Mucosa of stomach (tissue), 1 donor: Measurements from ENCODE around the gene PAX2.

Experiments used
- H3K27me3 ChIP-seq: one replicate; pipeline ENCODE4 v1.7.0; 2013; ENCODE audit warnings: mild to moderate bottlenecking, low read length; ENCODE audit not compliant: control insufficient read depth, insufficient read depth
- H3K36me3 ChIP-seq: one replicate; pipeline ENCODE4 v1.7.0; 2013; ENCODE audit warnings: low read length; ENCODE audit not compliant: control insufficient read depth, insufficient read depth
- H3K4me1 ChIP-seq: one replicate; pipeline ENCODE4 v1.7.0; 2013; ENCODE audit warnings: mild to moderate bottlenecking, low read length; ENCODE audit not compliant: control insufficient read depth, insufficient read depth
- H3K4me3 ChIP-seq: one replicate; pipeline ENCODE4 v1.7.0; 2013; ENCODE audit warnings: low read length
- H3K9ac ChIP-seq: one replicate; pipeline ENCODE4 v1.7.0; 2013; ENCODE audit warnings: mild to moderate bottlenecking, low read length, moderate library complexity
- H3K9me3 ChIP-seq: one replicate; pipeline ENCODE4 v1.7.0; 2013; ENCODE audit warnings: mild to moderate bottlenecking, low read length, moderate library complexity; ENCODE audit not compliant: control insufficient read depth
- donor health status: Pancreatic carcinoma.

The PAX2 gene

DNA sequence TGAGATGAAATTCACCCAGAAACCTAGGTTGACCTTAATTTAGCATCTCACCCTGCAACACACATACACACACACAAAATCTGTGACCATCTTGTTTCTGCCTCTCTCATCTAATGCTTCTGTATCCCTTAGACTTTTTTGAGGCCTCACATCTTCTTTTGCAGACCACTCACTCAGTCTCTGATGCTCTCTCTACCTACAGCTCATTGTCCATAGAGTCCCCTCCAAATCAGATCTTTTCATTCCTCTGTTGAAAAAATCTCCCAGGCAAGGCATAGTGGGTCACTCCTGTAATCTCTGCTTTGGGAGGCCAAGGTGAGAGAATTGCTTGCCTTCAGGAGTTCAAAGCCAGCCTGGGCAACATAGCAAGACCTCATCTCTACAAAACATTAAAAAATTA, 17.6 kb upstream of the PAX2 start:
- Histone ChIP-seq H3K27me3 (peaks cover 91% of the 10 kb centered on the region), H3K9ac (no peak overlapping the region)

DNA sequence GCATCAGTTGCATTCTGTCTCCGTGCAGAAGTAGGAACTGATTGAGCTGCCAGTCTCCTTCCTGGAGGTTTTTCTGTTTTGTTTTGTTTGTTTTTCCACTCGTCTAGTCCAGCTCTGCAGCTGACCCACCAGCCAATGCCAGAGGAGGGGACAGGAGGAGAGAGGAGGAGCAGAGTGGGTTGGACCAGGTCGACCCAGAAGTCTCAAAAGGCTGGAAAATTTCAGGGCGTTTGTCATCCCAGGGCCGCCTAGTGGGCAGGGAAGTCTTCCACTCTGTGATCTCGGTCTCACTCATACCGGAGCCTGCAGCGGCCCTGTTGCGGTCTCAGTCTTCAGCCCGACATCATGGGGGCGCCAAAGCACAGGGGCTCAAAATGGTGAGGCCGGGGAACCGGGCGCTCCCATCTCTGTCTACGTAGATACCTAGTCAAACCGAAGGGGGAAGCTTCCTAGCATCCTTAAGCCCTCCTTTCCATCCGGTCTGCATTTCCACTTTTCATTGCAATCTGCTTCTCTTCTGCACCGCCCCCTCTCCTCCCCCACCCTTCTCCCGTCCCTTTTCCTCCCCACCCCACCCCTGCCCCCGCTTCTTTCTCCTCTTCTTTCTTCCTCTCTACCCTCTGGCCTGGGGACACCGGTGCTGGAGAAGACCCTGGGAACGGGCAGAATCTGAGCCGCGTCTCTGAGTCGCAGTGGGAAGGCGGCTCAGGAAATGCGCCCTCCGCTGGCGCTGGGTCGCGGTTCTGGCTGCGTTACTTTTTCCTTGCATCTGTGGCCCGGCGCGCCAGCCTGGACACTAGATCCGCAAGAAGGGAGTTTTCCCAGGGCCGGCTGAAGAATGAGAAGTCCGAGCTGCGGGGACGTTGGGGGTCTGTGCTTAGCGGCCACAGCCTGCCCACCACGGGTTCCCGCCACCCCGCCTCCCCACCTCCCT, 16.2 kb upstream of the PAX2 start:
- no peaks in the 10 kb centered on the region for H3K9me3 ChIP-seq
- H3K27me3 ChIP-seq = peaks cover 88% of the 10 kb centered on the region
- H3K4me3 ChIP-seq = no peak overlapping the region
- peaks cover 22% of the 10 kb centered on the region for H3K4me1 ChIP-seq
- H3K9ac ChIP-seq = no peak overlapping the region
- H3K36me3 ChIP-seq = no peaks in the 10 kb centered on the region

More for the DNA sequence above, 17.6 kb upstream of the PAX2 start:
- H3K36me3 ChIP-seq = no peaks in the 10 kb centered on the region
- no peaks in the 10 kb centered on the region for H3K9me3 ChIP-seq
- no peak overlapping the region for H3K4me3 ChIP-seq
- peaks cover 22% of the 10 kb centered on the region for H3K4me1 ChIP-seq

DNA sequence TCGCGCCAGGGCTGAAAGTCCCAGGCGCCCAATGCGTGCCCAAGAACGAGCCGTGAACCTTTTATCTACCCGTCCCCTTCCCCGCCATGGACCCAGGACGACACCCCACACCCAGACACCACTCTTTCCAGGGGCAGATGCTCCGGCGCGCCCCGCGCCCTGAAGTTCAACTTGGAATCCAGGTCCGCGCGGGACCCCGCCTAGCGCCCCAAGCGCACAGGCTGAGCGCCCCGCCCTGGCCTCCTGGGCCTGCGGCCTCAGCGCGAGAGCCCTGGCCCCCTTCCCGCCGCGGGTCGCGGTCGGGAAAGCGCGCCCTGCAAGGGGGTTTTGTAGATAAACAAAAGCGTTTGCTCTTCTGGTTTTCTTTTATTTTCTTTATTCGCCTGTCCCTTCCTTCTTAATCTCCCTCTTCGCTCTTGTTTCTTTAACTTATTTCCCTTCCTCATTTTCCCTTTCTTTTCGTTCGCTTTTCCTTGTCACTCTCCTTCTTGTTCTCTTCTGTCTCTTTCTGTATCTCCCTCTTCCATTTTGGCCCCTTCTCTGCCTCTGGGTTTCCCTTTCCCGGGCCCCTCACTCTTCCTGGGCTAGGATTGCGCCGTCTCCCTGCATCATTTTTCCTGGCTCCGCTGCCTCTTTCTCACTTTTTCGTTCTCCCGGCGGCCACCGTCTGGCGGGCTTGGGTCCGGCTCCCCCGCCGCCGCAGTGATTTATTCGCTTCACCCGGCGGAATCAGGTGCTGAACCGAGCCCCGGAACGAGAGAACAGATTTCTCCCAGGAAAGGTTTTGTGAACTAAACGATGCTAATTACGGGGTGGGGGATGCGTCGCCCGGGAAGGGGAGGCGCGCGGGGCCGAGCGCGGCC, 15.3 kb upstream of the PAX2 start:
- Histone ChIP-seq H3K27me3 (peaks cover 88% of the 10 kb centered on the region), H3K9ac (no peak overlapping the region), H3K4me3 (no peak overlapping the region), H3K36me3 (no peaks in the 10 kb centered on the region), H3K4me1 (peaks cover 22% of the 10 kb centered on the region), H3K9me3 (no peaks in the 10 kb centered on the region)

DNA sequence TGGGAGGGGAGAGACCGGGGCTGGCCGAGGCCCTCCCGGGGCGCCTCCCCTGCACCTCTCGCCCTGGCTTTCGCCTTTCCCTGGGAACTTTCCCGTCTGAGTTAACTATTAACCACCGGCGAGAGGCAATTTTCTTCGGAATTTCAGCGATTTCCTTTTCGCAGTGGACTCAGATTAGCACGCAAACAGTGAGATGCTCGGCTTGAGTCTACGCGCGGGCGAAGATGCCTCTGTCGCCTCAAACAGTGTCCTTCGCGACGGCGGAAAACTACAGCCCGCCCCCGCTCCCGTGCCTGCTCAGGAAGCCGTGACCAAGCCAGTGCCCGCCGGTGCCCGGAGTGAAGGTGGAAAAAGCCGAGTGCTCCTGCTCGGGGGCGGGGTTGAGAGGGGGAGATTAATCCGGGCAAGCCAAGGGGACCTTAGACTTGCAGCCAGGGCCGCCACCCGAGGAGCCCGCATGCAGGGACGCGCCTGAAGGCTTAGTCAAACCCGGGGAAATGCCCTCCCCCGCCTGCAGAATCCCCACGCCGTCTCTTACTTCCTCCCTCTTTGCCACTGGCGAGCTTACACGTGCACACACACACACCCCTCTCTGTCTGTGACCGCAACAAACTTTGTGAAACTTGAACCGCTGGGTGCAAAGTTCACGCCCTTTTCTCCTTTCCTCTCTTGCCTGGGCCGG, 14.5 kb upstream of the PAX2 start:
- peaks cover 22% of the 10 kb centered on the region for H3K4me1 ChIP-seq
- H3K4me3 ChIP-seq = no peak overlapping the region
- H3K27me3 ChIP-seq = peaks cover 88% of the 10 kb centered on the region
- no peaks in the 10 kb centered on the region for H3K36me3 ChIP-seq
- no peaks in the 10 kb centered on the region for H3K9me3 ChIP-seq
- H3K9ac ChIP-seq = no peak overlapping the region

DNA sequence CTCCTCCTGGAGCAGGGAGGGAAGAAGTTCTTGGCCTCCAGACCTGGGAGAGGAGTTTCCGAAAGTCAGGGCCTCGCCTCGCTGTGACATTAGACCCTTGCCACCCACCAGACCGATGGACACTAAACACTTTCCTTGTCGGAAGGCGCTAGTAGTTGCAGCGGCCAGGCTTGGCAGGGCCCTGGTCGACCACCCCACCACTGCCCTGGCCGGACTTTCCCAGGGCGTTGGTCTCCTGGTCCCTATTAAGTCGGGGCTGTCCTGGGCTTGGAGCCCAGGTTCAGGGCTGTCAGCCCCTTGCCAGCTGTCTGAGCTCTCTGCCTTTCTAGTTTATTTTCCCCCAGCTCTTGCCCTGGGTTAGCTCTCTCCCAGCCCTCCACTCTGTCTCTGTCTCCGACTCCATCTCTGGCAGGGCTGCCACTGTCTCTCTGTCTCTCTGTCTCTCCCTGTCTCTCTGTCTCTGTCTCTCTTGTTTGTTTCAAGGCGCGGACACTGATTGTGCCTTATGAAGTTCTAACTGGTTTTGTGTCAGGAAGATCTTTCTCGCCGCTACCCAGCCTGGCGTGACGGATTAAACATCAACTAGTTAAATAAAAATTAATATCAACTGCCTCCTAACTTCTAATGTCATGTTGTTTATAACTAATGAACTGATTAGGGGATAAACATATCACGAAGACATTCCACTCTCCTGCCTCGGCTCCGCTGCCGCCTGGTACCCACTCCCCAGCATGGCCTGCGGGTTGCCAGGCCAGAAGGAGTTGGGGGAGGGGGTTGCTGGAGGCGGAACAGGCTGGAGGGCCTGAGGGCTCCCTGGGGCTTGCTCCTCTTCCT, 13.8 kb upstream of the PAX2 start:
- peaks cover 22% of the 10 kb centered on the region for H3K4me1 ChIP-seq
- no peaks in the 10 kb centered on the region for H3K36me3 ChIP-seq
- peaks cover 88% of the 10 kb centered on the region for H3K27me3 ChIP-seq
- no peaks in the 10 kb centered on the region for H3K9me3 ChIP-seq
- H3K4me3 ChIP-seq = no peak overlapping the region
- no peak overlapping the region for H3K9ac ChIP-seq

DNA sequence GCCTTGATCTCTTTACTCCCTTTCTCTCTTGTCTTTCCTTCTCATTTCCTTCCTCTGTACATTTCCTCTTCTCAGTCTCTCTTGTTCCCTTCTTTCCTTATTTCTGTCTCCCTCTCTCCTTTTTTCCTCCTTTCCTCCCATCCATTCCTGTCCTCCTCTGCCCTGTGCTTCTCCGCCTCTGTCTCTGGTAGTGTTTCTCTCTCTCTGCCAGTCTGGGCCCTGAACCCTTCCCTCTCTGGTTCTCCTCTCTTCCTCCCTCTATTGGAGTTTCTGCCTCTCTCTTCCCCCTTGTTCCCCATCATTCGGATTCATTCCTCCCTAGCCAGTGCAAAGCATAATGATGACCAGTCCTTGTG, 13.2 kb upstream of the PAX2 start:
- H3K36me3 ChIP-seq = no peaks in the 10 kb centered on the region
- no peaks in the 10 kb centered on the region for H3K9me3 ChIP-seq
- no peak overlapping the region for H3K9ac ChIP-seq
- peaks cover 22% of the 10 kb centered on the region for H3K4me1 ChIP-seq
- H3K27me3 ChIP-seq = peaks cover 94% of the 10 kb centered on the region
- no peak overlapping the region for H3K4me3 ChIP-seq

DNA sequence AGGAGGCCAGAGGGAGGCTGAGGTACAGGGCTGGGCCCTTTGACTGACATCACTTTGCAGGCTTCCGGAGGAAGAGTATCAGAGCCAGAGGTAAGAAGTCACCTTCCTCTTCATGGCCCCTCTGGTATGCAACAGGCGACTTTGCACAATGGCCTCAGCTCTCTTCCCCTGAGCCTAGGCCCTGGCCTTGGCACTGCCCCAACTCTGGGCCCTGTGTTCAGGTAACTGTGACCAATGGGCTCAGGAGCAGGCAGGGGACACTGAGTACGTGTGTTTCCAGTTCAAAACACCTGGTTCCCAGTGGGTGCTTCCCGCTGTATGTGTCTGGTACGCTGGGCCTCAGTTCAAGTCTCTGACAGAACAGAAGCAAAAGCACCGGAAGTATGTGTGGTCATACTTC, 12.1 kb upstream of the PAX2 start:
- Histone ChIP-seq H3K4me3 (no peak overlapping the region), H3K27me3 (peaks cover 95% of the 10 kb centered on the region), H3K9me3 (no peaks in the 10 kb centered on the region), H3K9ac (no peak overlapping the region), H3K36me3 (no peaks in the 10 kb centered on the region), H3K4me1 (peaks cover 22% of the 10 kb centered on the region)

DNA sequence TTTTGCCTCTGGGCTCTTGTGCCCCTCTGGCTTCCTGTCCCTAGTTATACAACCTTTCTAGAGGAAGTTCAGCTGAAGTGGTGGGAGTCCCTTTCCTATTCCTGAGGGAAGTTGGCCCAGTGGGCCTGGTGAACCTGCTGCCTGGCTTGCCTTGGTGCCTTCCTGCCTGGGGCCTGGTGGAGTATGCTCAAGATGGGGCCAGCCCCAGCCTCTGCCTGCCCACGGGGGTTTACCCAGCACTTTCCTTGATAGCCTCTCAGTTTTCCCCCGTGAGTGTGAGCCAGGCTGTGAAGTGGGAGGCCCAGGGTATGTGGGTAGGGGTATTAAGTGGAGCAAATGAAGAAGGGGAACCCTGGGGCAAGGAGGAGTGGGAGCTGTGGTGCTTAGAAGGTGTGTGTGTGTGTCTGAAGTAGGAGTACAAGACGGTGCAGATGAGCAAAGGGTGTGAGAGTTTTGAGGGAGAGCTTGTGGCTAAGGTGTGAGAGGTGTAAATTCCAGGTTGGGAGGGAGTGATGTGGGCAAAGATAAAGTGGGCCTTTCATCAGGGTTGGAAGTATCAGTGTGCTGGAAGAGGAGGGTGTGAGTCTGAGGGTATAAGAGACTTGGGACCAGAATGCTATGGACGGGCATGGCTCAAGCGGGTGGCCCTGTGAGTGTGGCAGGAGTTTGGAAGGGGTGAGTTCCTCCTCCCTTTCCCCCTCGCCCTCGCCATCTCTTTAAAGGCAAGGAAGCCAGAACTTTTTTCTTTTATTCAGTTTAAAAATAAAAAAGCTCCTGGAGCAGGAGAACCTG, 10.9 kb upstream of the PAX2 start:
- Histone ChIP-seq H3K9ac (no peak overlapping the region), H3K27me3 (peaks cover 95% of the 10 kb centered on the region), H3K4me1 (peaks cover 22% of the 10 kb centered on the region), H3K36me3 (no peaks in the 10 kb centered on the region), H3K9me3 (no peaks in the 10 kb centered on the region), H3K4me3 (no peak overlapping the region)

DNA sequence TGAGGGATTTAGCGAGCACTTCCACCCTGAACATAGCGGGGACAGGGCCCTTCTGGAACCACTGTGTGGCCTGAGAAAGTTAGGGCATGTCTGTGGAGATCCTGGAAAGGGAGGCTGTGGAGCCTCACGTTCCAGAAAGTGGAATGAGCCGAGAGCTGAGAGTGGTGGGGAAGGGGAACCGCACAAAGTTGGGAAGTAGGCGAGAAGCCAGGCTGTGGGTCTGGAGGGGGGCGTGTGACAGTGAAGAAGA, 10.4 kb upstream of the PAX2 start:
- Histone ChIP-seq H3K9ac (no peak overlapping the region), H3K4me1 (peaks cover 17% of the 10 kb centered on the region), H3K27me3 (peaks cover 95% of the 10 kb centered on the region), H3K4me3 (no peak overlapping the region), H3K9me3 (no peaks in the 10 kb centered on the region), H3K36me3 (no peaks in the 10 kb centered on the region)

DNA sequence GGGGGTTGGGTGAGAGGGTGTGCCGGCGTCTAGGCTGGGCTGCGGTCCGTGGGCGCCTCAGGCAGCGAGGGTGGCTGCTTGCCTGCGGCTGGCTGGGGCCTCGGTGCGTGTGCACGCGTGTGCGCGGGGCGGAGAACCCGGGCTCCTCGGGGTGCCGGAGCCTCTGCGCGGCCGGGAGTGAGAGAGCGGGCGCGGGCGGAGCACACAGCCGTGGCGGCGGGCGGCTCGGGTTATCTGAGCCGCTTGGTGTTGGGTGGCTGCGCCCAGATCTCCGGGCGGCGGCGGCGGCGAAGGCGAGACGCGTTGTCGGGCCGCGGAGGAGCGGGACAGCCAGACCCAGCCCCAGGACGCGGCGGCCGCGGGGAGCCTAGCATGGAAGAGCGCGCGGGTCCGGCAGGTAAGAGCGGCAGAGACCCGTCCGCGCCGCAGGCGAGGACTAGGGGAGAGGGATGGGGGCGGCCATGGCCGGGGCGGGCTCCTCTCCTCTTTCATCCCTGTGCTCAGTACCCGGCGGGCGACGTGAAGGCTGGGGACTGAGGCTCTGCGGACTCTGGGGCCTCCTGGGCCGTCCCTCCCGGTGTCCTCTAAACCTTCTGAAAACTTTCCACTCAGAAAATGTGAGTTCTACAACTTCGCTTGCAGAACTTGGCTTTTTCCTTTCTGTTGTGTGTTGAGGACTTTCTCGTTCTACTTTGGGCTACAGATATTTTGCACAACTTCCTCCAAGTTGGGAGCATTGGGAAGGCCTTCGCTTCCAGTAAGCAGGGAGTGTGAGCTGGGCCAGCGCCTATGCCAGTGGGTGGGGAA, 9.8 kb upstream of the PAX2 start:
- H3K4me3 ChIP-seq = no peak overlapping the region
- H3K36me3 ChIP-seq = no peaks in the 10 kb centered on the region
- H3K9ac ChIP-seq = no peak overlapping the region
- no peaks in the 10 kb centered on the region for H3K9me3 ChIP-seq
- peaks cover 12% of the 10 kb centered on the region for H3K4me1 ChIP-seq
- H3K27me3 ChIP-seq = peaks cover 95% of the 10 kb centered on the region
